Upper lobe of right lung (tissue), 1 donor: Measurements from ENCODE around the gene SUN5. TPM values are rescaled to one million over a fixed set of nuclear protein-coding genes. Genes with fewer than 3 reads are reported as not detected.

Experiments
- ATAC-seq: fragments of 200-7000 bp; cut with Tn5 transposase; one replicate; pipeline ENCODE4 v1.9.1; 2020; ENCODE audit warnings: mild to moderate bottlenecking, moderate library complexity
- DNase-seq: peaks from one replicate; pipeline ENCODE4 v3.0.0-alpha.2; 2020
- H3K27ac ChIP-seq: fragments of 200-600 bp; one replicate; pipeline ENCODE4 v1.8.0; 2022
- H3K27me3 ChIP-seq: fragments of 200-600 bp; one replicate; pipeline ENCODE4 v1.8.0; 2022; ENCODE audit warnings: mild to moderate bottlenecking
- H3K36me3 ChIP-seq: fragments of 200-600 bp; one replicate; pipeline ENCODE4 v1.8.0; 2022
- H3K4me1 ChIP-seq: fragments of 200-600 bp; one replicate; pipeline ENCODE4 v1.8.0; 2022
- H3K4me3 ChIP-seq: fragments of 200-600 bp; one replicate; pipeline ENCODE4 v1.8.0; 2022; ENCODE audit warnings: mild to moderate bottlenecking
- H3K9me3 ChIP-seq: fragments of 200-600 bp; one replicate; pipeline ENCODE4 v1.8.0; 2022
- intact Hi-C: fragments of 100-400 bp; cut with DNase I; formaldehyde crosslinking; loops from one replicate; pipeline ENCODE4 v1.11.0; 2022
- total RNA-seq: library from RNA; stranded (reverse); fragmentation: NEBNext Ultra II Directional; extraction: Animal tissue kit (Norgen Biotek cat#: 25700); gene quantifications from one replicate; pipeline ENCODE4 v1.2.1, GENCODE V29; 2021
- TF ChIP-seq, protein P1 (sequence below): fragments of 200-600 bp; IDR thresholded peaks from one replicate; pipeline ENCODE4 v1.8.0; 2022; ENCODE audit warnings: antibody characterized with exemption
- donor health status: DM: no; HTN: yes; CAD: no; lungs with severe emphysema.

The SUN5 gene
- total RNA-seq, 1 donor from 2014 or later, result not detected

DNA sequence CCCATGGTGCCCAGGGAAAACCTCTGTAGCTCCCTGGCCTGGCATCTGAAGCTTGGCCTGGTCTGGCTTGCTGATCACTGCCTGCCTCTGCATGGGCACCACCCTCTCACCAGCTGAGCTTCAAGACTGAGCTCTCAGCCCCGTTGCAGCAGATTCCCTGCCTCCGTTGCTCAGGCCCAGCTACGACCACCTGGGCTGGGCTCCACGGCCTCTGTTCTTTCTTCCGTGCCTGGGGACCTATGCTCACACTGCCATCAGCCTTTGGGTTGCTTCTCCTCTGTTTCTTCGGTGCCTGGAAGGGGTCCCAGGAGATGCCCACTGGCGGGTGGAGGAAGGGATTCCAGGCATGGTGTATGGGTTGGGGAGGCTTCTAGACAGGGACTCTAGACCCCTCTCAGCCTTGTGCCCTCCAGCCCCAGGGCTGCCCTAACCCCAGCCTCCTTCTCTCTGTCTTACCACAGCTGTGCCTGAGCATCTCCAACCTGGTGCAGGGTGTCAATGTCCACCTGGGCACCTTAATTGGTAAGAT is 12.4 kb upstream of the SUN5 start:
- intact Hi-C loops, result no loop called here
- TF ChIP-seq, protein P1, sequence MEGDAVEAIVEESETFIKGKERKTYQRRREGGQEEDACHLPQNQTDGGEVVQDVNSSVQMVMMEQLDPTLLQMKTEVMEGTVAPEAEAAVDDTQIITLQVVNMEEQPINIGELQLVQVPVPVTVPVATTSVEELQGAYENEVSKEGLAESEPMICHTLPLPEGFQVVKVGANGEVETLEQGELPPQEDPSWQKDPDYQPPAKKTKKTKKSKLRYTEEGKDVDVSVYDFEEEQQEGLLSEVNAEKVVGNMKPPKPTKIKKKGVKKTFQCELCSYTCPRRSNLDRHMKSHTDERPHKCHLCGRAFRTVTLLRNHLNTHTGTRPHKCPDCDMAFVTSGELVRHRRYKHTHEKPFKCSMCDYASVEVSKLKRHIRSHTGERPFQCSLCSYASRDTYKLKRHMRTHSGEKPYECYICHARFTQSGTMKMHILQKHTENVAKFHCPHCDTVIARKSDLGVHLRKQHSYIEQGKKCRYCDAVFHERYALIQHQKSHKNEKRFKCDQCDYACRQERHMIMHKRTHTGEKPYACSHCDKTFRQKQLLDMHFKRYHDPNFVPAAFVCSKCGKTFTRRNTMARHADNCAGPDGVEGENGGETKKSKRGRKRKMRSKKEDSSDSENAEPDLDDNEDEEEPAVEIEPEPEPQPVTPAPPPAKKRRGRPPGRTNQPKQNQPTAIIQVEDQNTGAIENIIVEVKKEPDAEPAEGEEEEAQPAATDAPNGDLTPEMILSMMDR, result no peak
- H3K9me3 ChIP-seq, result no peaks in the 10 kb centered on the region
- H3K4me3 ChIP-seq, result no peak overlapping the region
- no peaks in the 10 kb centered on the region for H3K27me3 ChIP-seq
- no peaks in the 10 kb centered on the region for H3K36me3 ChIP-seq
- ATAC-seq (no peak), DNase-seq (peak; percentile 46)
- no peak overlapping the region for H3K27ac ChIP-seq
- no peaks in the 10 kb centered on the region for H3K4me1 ChIP-seq

DNA sequence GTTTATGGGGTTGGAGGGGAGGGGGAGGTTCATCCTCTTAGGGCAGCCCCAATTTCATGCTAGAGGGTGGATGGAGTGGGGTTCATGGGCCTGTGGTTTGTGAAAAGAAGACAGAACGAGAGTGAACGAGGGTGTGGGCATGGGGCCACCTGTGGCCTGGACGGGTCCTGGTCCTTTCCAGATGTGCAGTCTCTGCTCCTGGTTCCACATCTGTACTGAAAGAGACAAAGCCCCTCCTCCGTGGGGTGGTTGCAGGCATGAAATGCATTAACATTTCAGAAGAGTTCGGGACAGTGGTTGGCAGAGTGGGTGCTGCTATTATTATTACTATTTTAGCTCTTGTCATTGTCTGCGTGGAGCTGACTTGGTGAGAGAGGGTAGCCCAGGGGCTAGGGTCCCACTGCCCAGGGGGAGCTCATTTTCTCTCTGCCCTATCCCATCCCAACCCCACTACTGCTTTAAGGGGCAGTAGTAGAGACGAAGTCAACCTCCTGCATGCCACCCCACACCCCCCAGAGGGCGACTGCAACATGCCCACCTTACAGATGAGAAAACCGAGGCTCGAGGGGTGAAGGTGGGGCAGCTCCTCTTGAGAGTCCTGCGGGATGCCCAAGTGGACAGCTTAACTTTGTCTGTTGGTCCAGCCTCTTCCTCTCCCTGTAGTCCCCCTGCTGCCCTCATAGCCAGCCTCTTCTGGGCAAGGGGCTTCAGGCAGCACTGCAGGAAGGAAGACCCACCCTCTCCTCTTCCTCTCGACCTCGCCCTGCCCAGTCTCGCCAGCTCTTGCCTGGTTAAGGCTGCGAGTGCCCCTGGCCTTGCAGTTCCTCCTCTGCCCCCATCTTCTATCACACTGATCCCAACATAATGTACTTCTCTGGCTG is 11.7 kb upstream of the SUN5 start:
- no peaks in the 10 kb centered on the region for H3K27me3 ChIP-seq
- H3K36me3 ChIP-seq, result no peaks in the 10 kb centered on the region
- DNase-seq, result peak; percentile 13
- no peak for ATAC-seq
- intact Hi-C loops, result no loop called here
- H3K4me3 ChIP-seq, result no peak overlapping the region
- TF ChIP-seq, protein P1, result no peak
- H3K4me1 ChIP-seq, result no peaks in the 10 kb centered on the region
- no peak overlapping the region for H3K27ac ChIP-seq
- H3K9me3 ChIP-seq, result no peaks in the 10 kb centered on the region

- H3K4me1 ChIP-seq, result no peaks in the 10 kb centered on the region
- H3K4me3 ChIP-seq, result no peak overlapping the region
- intact Hi-C loops, result no loop called here
- no peaks in the 10 kb centered on the region for H3K27me3 ChIP-seq
- ATAC-seq (no peak), DNase-seq (no peak)
- no peaks in the 10 kb centered on the region for H3K36me3 ChIP-seq
- TF ChIP-seq, protein P1, result no peak
- H3K27ac ChIP-seq, result no peak overlapping the region
- no peaks in the 10 kb centered on the region for H3K9me3 ChIP-seq
These were observed 10.9 kb upstream of the SUN5 start for GRCh38 chr20:33015114-33015484.

DNA sequence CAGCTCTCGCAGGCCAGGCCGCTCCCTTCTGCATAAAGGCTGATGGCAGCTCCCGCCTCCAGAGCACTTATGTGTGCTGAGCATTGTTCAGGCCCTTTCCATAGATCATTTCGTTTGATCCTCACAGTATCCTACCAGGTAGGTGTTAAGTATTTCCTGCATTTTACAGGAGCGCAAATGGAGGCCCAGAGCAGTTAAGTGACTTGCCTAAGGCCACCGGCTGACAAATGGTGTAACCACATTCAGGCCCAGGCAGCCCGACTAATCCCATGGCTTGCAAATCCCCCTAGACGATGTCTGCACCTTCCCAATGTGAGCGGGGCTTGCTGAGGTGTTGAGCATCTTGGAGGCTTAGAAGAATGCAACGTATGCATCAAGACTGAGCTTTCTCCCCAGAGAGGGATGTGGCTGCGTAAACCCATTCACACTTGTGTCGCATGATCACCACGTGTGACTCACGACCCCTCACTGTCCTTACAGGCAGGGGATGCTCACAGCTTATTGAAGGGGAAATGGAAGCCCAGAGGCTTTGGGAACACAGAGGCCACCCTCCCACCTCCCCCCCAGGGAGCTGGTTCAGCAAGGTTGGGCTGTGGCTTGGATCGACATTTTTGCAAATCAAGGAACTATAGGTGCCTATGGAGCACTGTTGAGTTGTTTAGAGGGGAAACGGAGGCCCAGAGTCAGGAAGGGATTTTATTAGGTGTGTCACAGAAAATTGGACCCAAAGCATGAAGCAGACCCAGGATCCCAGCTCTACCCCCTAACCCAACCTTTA is 10.3 kb upstream of the SUN5 start:
- Histone ChIP-seq H3K27ac (no peak overlapping the region), H3K4me3 (no peak overlapping the region), H3K36me3 (no peaks in the 10 kb centered on the region), H3K4me1 (no peaks in the 10 kb centered on the region), H3K27me3 (no peaks in the 10 kb centered on the region), H3K9me3 (no peaks in the 10 kb centered on the region)
- ATAC-seq (no peak), DNase-seq (no peak)
- intact Hi-C loops, result no loop called here
- TF ChIP-seq, protein P1, result no peak

GRCh38 chr20:33013701-33014326 is 9.6 kb upstream of the SUN5 start:
- DNase-seq, result no peak
- ATAC-seq, result no peak
- H3K4me3 ChIP-seq, result no peak overlapping the region
- intact Hi-C loops, result no loop called here
- no peaks in the 10 kb centered on the region for H3K9me3 ChIP-seq
- no peaks in the 10 kb centered on the region for H3K27me3 ChIP-seq
- no peaks in the 10 kb centered on the region for H3K4me1 ChIP-seq
- TF ChIP-seq, protein P1, result no peak
- no peaks in the 10 kb centered on the region for H3K36me3 ChIP-seq
- no peak overlapping the region for H3K27ac ChIP-seq
